ENCODE data around the gene JOSD2. TPM values are rescaled to one million over a fixed set of nuclear protein-coding genes. Genes with fewer than 3 reads are reported as not detected.

JOSD2 gene
- total and polyA plus RNA-seq, 8 donors = 8.0 to 41.2 (median 14.2) TPM

DNA sequence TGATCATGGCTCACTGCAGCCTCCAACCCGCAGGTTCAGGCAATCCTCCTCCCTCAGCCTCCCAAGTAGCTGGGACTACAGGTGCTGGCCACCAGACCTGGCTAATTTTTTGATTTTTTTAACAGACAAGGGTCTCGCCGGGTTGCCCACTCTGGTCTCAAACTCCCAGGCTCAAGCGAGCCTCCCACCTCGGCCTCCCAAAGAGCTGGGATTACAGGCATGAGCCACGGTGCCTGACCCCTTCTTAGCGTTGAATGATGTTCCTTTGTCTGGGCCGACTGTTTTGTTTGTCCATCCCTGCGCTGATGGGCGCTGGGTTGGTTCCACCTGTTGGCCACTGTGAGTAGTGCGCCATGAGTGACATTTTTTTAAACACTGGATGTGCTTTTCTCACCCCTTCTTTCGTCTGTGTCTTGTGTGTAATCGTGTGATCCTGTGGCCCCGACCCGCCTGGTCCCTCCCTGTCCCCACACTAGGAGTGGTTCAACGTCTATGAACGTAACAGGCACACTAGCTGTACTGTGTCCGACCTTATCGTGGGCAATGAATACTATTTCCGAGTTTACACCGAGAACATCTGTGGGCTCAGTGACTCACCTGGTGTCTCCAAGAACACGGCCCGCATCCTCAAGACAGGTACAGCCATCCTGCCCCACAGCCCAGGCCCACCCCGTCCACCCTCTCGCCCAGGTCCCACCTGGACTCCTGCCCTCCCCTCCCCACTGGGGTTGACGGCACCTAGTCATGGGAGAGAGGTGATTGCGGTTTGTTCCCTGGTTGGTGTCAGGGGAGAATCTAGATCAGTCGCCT is 49.7 kb downstream of the JOSD2 start:
- DNase-seq (peak in 3 of 6 donors; percentile 33 to 79 (median 65)), FAIRE-seq (no peak), ATAC-seq (peak; percentile 84 to 97 (median 92))
- H3K4me3 ChIP-seq = no peak overlapping the region
- no peaks in the 10 kb centered on the region for H3K4me1 ChIP-seq
- no peaks in the 10 kb centered on the region for H3K36me3 ChIP-seq
- WGBS, 2 donors = 20 to 21% methylated on average over 28 of the region's 28 CpGs
- peaks cover 0 to 7% (median 0%) of the 10 kb centered on the region in 4 donors for H3K27me3 ChIP-seq
- TF ChIP-seq, protein P1, sequence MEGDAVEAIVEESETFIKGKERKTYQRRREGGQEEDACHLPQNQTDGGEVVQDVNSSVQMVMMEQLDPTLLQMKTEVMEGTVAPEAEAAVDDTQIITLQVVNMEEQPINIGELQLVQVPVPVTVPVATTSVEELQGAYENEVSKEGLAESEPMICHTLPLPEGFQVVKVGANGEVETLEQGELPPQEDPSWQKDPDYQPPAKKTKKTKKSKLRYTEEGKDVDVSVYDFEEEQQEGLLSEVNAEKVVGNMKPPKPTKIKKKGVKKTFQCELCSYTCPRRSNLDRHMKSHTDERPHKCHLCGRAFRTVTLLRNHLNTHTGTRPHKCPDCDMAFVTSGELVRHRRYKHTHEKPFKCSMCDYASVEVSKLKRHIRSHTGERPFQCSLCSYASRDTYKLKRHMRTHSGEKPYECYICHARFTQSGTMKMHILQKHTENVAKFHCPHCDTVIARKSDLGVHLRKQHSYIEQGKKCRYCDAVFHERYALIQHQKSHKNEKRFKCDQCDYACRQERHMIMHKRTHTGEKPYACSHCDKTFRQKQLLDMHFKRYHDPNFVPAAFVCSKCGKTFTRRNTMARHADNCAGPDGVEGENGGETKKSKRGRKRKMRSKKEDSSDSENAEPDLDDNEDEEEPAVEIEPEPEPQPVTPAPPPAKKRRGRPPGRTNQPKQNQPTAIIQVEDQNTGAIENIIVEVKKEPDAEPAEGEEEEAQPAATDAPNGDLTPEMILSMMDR (IDR thresholded peaks at IDR 0.05) = peak; percentile 58 to 82 (median 80)
- no peak overlapping the region for H3K27ac ChIP-seq
- H3K9me3 ChIP-seq = no peaks in the 10 kb centered on the region
- intact Hi-C loops (cut with DNase I) = loop anchor here in 2 of 3 donors (5.0 to 10.0 kb wide), 2 partner anchors 99 to 106 kb away; no protein-coding TSS in a partner anchor

DNA sequence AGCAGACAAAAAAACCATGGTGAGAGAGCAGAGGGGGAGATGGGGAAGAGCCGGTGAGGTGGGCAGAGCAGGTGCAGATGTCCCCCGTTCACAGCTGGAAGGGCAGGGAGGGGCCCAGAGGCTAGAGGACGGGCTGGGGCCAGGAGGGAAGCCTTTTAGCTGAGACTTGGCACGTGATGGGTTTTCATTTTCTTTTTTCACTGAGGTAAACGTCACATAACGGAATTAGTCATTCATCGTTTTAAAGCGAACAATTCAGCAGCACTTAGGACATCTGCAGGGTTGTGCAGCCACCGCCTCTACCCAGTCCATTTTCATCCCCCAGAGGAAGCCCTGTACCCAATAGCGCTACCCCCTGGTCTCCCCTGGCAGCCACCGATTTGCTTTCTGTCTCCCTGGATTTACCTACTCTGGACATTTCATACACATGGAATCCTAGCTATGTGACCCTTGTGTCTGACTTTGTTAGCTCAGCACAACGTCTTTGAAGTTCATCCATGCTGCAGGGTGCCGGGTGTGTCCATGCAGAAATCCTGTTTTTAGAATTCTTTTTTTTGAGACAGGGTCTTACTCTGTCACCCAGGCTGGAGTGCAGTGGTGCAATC is 50.7 kb downstream of the JOSD2 start:
- no peak for DNase-seq
- Histone ChIP-seq H3K4me1 (no peaks in the 10 kb centered on the region), H3K36me3 (no peaks in the 10 kb centered on the region), H3K27ac (no peak overlapping the region), H3K27me3 (peaks cover 0 to 7% (median 0%) of the 10 kb centered on the region in 4 donors), H3K9me3 (no peaks in the 10 kb centered on the region), H3K4me3 (no peak overlapping the region)
- no peak for FAIRE-seq
- WGBS, 2 donors = 24 to 32% methylated on average over 13 of the region's 13 CpGs
- TF ChIP-seq, protein P1 (IDR thresholded peaks at IDR 0.05) = no peak
- intact Hi-C loops (cut with DNase I) = loop anchor here in 2 of 3 donors (5.0 to 10.0 kb wide), 2 partner anchors 98 to 105 kb away; no protein-coding TSS in a partner anchor
- no peak for ATAC-seq

DNA sequence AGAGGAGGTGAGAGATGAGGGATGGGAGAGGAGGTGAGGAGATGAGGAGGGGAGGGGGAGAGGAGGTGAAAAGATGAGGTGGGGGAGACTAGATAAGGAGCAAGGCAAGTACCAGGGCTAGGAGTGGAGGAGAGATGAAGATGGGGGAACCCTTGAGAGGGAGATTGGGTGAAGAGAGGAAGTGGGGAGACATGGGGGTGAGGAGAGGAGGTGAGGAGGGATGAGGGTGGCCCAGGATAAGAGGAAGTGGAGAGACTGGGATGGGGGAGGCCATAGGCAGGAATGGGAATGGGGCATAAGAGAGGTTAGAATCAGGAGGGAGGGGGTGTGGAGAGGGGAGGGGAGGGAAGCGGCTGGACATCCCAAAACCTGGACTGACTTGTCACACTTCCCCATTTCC is 51.4 kb downstream of the JOSD2 start:
- ATAC-seq (no peak), DNase-seq (no peak), FAIRE-seq (no peak)
- H3K4me3 ChIP-seq = no peak overlapping the region
- H3K27ac ChIP-seq = no peak overlapping the region
- TF ChIP-seq, protein P1 (IDR thresholded peaks at IDR 0.05) = no peak
- H3K36me3 ChIP-seq = no peaks in the 10 kb centered on the region
- no peaks in the 10 kb centered on the region for H3K4me1 ChIP-seq
- H3K9me3 ChIP-seq = no peaks in the 10 kb centered on the region
- intact Hi-C loops (cut with DNase I) = loop anchor here in 2 of 3 donors (5.0 to 10.0 kb wide), 3 partner anchors 87 to 105 kb away; no protein-coding TSS in a partner anchor
- 39 to 56% methylated on average over 1 of the region's 1 CpG for WGBS, 2 donors
- peaks cover 0 to 7% (median 0%) of the 10 kb centered on the region in 4 donors for H3K27me3 ChIP-seq

DNA sequence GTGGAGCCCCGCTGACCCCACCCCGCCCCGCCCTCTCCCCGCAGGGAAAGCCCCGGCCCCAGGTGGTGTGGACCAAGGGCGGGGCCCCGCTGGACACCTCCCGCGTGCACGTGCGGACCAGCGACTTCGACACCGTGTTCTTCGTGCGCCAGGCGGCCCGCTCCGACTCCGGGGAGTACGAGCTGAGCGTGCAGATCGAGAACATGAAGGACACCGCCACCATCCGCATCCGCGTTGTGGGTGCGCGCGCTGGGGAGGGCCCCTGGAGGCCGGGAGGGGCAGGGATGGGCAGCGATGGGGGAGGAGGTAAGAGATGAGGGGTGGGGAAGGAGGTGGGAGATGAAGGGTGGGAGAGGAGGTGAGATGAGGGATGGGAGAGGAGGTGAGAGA is 51.9 kb downstream of the JOSD2 start:
- Histone ChIP-seq H3K4me3 (no peak overlapping the region), H3K9me3 (no peaks in the 10 kb centered on the region), H3K27ac (no peak overlapping the region), H3K36me3 (no peaks in the 10 kb centered on the region), H3K4me1 (no peaks in the 10 kb centered on the region), H3K27me3 (peaks cover 0 to 7% (median 0%) of the 10 kb centered on the region in 4 donors)
- no peak for FAIRE-seq
- no peak for DNase-seq
- no peak for ATAC-seq
- TF ChIP-seq, protein P1 (IDR thresholded peaks at IDR 0.05) = no peak
- 45 to 58% methylated on average over 32 of the region's 32 CpGs for whole genome bisulfite sequencing, 2 donors
- intact Hi-C loops (cut with DNase I) = loop anchor here in 1 of 3 donors (5.0 kb wide), 1 partner anchor 87 kb away; no protein-coding TSS in a partner anchor
